ENCODE measurements around the gene NEIL1. TPM values are rescaled to one million over a fixed set of nuclear protein-coding genes. Genes with fewer than 3 reads are reported as not detected.

Gene NEIL1
- total RNA-seq, 1 donor, result 3.6 TPM

DNA sequence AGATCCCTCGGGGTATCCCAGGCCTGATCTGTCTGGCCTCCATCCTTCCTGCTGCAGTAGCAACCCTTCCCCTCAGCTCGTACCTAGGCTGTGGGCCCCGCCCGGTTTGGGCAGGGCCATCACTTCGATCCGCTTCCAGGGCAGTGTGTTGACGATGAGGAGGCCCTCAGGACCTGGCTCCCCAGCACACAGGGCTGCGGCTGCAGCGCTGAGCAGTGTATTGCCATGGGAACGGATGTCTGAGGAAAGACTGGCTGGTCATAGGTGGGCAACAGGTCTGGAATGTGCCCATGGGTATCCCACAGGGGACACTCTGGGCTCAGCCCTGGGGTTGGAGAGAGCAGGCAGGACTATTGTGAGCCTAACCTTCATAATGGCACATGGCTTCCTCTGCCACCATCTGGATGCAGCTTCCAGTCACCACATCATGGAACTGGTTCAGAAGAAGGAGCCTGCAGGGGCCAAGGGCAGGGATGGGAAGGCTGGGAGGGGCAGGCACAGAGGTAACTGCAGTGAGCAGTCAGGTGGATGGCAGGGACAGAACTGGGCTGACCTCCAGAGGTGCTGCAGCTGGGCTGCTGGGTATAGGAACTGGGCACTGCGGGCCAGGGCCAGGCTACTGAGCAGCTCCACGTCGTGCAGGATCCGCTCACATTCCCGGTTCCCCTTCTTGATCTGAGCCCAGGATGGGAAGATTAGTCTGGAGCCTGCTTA is 12.9 kb downstream of the NEIL1 start:
- no peak for TF ChIP-seq CTCF (IDR thresholded peaks at IDR 0.05; ENCODE audit: extremely low read depth, low read depth, low read length)
- Histone ChIP-seq H3K4me1 (ENCODE audit: insufficient read depth, low read length) (no peaks in the 10 kb centered on the region), H3K36me3 (ENCODE audit: insufficient read depth, low read length) (peaks cover 55% of the 10 kb centered on the region), H3K79me2 (ENCODE audit: insufficient read depth, low read length) (no peaks in the 10 kb centered on the region), H2AFZ (ENCODE audit: low read length) (no peak overlapping the region), H3K9me3 (ENCODE audit: low read depth, low read length) (no peaks in the 10 kb centered on the region), H4K20me1 (ENCODE audit: insufficient read depth, low read length) (no peaks in the 10 kb centered on the region), H3K4me3 (ENCODE audit: insufficient read depth, low read length) (no peak overlapping the region), H3K27ac (ENCODE audit: low read depth, low read length) (no peak overlapping the region), H3K4me2 (ENCODE audit: insufficient read depth, low read length) (no peak overlapping the region), H3K27me3 (ENCODE audit: insufficient read depth, low read length) (no peaks in the 10 kb centered on the region)
- no peak for DNase-seq (ENCODE audit: insufficient read length, low spot score, missing footprints)

DNA sequence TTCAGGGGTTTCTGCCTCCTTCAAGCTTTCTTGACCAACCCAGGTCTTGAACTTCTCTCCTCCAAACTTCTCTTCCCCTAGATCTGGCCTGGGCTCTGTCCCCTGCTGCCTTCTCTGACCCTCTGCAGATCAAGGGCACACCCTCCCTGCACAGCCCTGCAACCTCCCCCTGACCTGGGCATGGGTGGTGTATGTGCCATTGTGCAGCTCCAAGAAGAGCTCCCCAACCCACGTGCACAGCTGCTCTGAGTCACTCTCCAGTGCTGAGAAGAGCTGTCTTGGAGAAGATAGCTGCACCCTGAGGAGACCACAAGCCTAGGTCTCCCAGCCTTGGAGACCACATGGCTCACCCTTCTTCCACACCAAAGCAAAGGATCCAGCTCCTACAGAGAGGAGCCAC is 13.6 kb downstream of the NEIL1 start:
- no peak overlapping the region for H2AFZ ChIP-seq (ENCODE audit: low read length)
- no peaks in the 10 kb centered on the region for H3K79me2 ChIP-seq (ENCODE audit: insufficient read depth, low read length)
- H3K27ac ChIP-seq (ENCODE audit: low read depth, low read length), result no peak overlapping the region
- no peak for TF ChIP-seq CTCF (IDR thresholded peaks at IDR 0.05; ENCODE audit: extremely low read depth, low read depth, low read length)
- DNase-seq (ENCODE audit: insufficient read length, low spot score, missing footprints), result no peak
- H3K9me3 ChIP-seq (ENCODE audit: low read depth, low read length), result no peaks in the 10 kb centered on the region
- H4K20me1 ChIP-seq (ENCODE audit: insufficient read depth, low read length), result no peaks in the 10 kb centered on the region
- H3K4me3 ChIP-seq (ENCODE audit: insufficient read depth, low read length), result no peak overlapping the region
- no peak overlapping the region for H3K4me2 ChIP-seq (ENCODE audit: insufficient read depth, low read length)
- H3K4me1 ChIP-seq (ENCODE audit: insufficient read depth, low read length), result no peaks in the 10 kb centered on the region
- peaks cover 57% of the 10 kb centered on the region for H3K36me3 ChIP-seq (ENCODE audit: insufficient read depth, low read length)
- no peaks in the 10 kb centered on the region for H3K27me3 ChIP-seq (ENCODE audit: insufficient read depth, low read length)

GRCh38 chr15:75360856-75361255 is 14.0 kb downstream of the NEIL1 start:
- Histone ChIP-seq H3K27me3 (ENCODE audit: insufficient read depth, low read length) (no peaks in the 10 kb centered on the region), H2AFZ (ENCODE audit: low read length) (no peak overlapping the region), H3K36me3 (ENCODE audit: insufficient read depth, low read length) (peaks cover 61% of the 10 kb centered on the region), H3K27ac (ENCODE audit: low read depth, low read length) (no peak overlapping the region), H4K20me1 (ENCODE audit: insufficient read depth, low read length) (no peaks in the 10 kb centered on the region), H3K4me3 (ENCODE audit: insufficient read depth, low read length) (no peak overlapping the region), H3K4me2 (ENCODE audit: insufficient read depth, low read length) (no peak overlapping the region), H3K4me1 (ENCODE audit: insufficient read depth, low read length) (no peaks in the 10 kb centered on the region), H3K79me2 (ENCODE audit: insufficient read depth, low read length) (no peaks in the 10 kb centered on the region), H3K9me3 (ENCODE audit: low read depth, low read length) (no peaks in the 10 kb centered on the region)
- no peak for TF ChIP-seq CTCF (IDR thresholded peaks at IDR 0.05; ENCODE audit: extremely low read depth, low read depth, low read length)
- DNase-seq (ENCODE audit: insufficient read length, low spot score, missing footprints), result no peak

GRCh38 chr15:75361361-75361988 is 14.6 kb downstream of the NEIL1 start:
- DNase-seq (ENCODE audit: insufficient read length, low spot score, missing footprints), result no peak
- no peaks in the 10 kb centered on the region for H3K9me3 ChIP-seq (ENCODE audit: low read depth, low read length)
- H3K79me2 ChIP-seq (ENCODE audit: insufficient read depth, low read length), result no peaks in the 10 kb centered on the region
- H3K4me1 ChIP-seq (ENCODE audit: insufficient read depth, low read length), result no peaks in the 10 kb centered on the region
- H3K27ac ChIP-seq (ENCODE audit: low read depth, low read length), result no peak overlapping the region
- TF ChIP-seq CTCF (IDR thresholded peaks at IDR 0.05; ENCODE audit: extremely low read depth, low read depth, low read length), result no peak
- H3K4me3 ChIP-seq (ENCODE audit: insufficient read depth, low read length), result no peak overlapping the region
- no peak overlapping the region for H2AFZ ChIP-seq (ENCODE audit: low read length)
- H4K20me1 ChIP-seq (ENCODE audit: insufficient read depth, low read length), result no peaks in the 10 kb centered on the region
- no peak overlapping the region for H3K4me2 ChIP-seq (ENCODE audit: insufficient read depth, low read length)
- H3K27me3 ChIP-seq (ENCODE audit: insufficient read depth, low read length), result no peaks in the 10 kb centered on the region
- peaks cover 67% of the 10 kb centered on the region for H3K36me3 ChIP-seq (ENCODE audit: insufficient read depth, low read length)

Measured in osteoblast (primary cell).